BE2C (cell line): ENCODE measurements around the gene CDC42BPG.

Experiments used
- DNase-seq: peaks from one replicate; pipeline ENCODE4 v3.0.0-alpha.2; 2020
- H3K27me3 ChIP-seq: fragments of 250-450 bp; sonication (Bioruptor Pico); 2 replicates; pipeline ENCODE4 v1.5.1; 2020; ENCODE audit warnings: mild to moderate bottlenecking
- H3K36me3 ChIP-seq: fragments of 250-450 bp; sonication (Bioruptor Pico); 2 replicates; pipeline ENCODE4 v1.5.1; 2020; ENCODE audit warnings: mild to moderate bottlenecking
- H3K4me1 ChIP-seq: fragments of 250-450 bp; sonication (Bioruptor Pico); 2 replicates; pipeline ENCODE4 v1.5.1; 2020
- H3K4me3 ChIP-seq: 2 replicates; pipeline ENCODE4 v1.5.1; 2011; ENCODE audit warnings: low read depth, low read length
- H3K9me3 ChIP-seq: fragments of 250-450 bp; sonication (Bioruptor Pico); 2 replicates; pipeline ENCODE4 v1.5.1; 2020
- TF ChIP-seq, protein P1 (sequence below): IDR thresholded peaks from 2 replicates; pipeline ENCODE4 v1.5.1; 2012; ENCODE audit warnings: mild to moderate bottlenecking, low read depth, low read length

Gene CDC42BPG

DNA sequence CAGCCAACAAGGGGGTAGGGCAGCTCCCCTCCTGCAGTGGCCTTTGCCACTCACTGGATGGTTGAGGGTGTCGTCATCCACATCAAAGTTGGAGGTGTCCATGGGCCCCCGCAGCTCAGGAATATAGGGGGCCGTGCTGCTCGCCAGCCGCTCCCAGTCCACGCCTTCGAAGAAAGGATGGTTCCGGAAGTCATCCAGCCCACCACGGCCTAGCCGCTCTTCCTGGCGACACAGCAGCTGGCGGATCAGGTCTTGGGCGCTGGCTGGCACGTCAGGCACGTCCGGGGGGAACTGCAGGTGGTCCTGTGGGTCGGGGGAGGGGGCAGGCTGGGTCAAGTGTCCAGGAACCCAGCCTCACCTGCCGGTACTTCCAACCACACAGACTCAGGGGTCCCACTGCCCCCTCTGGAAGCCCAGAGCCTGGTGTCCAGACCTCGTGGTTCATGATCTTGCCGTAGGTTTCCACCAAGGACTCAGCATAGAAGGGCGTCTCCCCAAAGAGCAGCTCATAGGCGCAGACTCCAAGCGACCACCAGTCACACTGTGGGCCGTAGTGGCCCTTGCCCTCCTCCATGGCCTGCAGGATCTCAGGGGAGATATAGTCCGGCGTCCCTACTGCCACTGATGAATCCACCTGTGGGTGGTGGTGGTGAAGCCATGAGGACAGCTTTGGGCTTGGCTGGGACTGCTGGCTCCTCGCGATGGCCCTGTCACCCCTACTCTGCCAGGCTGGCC is 5.7 kb downstream of the CDC42BPG start:
- no peaks in the 10 kb centered on the region for H3K4me1 ChIP-seq
- no peaks in the 10 kb centered on the region for H3K9me3 ChIP-seq
- DNase-seq, result no peak
- TF ChIP-seq, protein P1, sequence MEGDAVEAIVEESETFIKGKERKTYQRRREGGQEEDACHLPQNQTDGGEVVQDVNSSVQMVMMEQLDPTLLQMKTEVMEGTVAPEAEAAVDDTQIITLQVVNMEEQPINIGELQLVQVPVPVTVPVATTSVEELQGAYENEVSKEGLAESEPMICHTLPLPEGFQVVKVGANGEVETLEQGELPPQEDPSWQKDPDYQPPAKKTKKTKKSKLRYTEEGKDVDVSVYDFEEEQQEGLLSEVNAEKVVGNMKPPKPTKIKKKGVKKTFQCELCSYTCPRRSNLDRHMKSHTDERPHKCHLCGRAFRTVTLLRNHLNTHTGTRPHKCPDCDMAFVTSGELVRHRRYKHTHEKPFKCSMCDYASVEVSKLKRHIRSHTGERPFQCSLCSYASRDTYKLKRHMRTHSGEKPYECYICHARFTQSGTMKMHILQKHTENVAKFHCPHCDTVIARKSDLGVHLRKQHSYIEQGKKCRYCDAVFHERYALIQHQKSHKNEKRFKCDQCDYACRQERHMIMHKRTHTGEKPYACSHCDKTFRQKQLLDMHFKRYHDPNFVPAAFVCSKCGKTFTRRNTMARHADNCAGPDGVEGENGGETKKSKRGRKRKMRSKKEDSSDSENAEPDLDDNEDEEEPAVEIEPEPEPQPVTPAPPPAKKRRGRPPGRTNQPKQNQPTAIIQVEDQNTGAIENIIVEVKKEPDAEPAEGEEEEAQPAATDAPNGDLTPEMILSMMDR, result no peak
- H3K36me3 ChIP-seq, result no peaks in the 10 kb centered on the region
- H3K4me3 ChIP-seq, result no peak overlapping the region
- no peaks in the 10 kb centered on the region for H3K27me3 ChIP-seq

DNA sequence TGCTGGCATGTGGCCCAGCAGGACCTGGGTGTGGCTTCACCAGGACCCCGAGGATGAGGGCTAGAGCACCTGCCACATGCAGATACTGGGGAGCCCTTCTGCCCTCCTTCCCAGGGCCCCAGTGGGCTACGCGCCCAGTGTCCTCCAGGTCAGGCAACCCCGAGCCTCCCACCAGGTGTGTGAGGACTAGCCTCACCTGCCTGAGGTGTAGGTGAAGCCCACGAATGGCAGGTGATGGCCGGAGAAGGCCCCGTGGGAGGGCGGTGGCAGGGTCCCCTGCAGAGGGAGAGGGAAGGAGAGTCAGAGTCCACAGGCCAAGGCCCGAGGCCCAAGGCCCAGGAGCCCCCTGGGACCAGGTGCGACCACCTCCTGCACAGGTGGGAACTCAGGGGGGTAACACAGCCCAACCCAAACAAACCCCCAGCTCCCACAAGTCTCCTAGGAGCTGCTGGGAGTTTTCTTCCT is 6.5 kb downstream of the CDC42BPG start:
- Histone ChIP-seq H3K4me3 (no peak overlapping the region), H3K36me3 (no peaks in the 10 kb centered on the region), H3K9me3 (no peaks in the 10 kb centered on the region), H3K27me3 (no peaks in the 10 kb centered on the region), H3K4me1 (no peaks in the 10 kb centered on the region)
- TF ChIP-seq, protein P1, result no peak
- DNase-seq, result no peak

DNA sequence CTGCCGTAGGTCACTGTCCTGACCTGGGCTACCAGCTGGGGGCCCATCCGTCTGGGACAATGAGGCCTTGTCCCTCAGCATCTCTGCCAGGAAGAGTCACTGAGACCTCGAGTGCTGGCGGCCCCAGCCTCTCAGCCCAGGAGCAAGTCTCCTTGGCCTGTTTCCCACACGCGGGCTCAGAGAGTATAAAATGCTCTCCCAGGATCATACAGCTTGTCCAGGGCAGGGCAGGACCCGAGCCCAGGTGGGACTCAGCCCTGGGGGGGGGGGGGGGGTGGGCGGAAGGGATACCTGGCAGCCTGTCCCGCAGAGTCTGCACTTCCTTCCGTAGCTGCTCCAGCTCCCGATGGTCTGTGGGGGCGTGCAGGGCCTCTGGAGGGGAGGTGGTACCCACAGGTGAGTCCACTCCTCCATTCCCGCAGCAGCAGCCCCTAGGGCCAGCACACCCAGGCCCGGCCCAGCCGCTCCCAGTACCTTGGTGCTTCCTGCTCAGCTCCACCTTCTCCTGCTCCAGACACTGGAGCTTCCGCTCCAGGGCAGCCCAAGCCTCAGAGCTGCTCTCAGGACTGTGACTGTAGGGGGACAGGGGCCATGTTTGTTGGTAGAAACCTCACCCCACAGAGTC is 7.9 kb downstream of the CDC42BPG start:
- Histone ChIP-seq H3K36me3 (no peaks in the 10 kb centered on the region), H3K27me3 (no peaks in the 10 kb centered on the region), H3K9me3 (no peaks in the 10 kb centered on the region), H3K4me1 (no peaks in the 10 kb centered on the region), H3K4me3 (no peak overlapping the region)
- DNase-seq, result no peak
- TF ChIP-seq, protein P1, result no peak

DNA sequence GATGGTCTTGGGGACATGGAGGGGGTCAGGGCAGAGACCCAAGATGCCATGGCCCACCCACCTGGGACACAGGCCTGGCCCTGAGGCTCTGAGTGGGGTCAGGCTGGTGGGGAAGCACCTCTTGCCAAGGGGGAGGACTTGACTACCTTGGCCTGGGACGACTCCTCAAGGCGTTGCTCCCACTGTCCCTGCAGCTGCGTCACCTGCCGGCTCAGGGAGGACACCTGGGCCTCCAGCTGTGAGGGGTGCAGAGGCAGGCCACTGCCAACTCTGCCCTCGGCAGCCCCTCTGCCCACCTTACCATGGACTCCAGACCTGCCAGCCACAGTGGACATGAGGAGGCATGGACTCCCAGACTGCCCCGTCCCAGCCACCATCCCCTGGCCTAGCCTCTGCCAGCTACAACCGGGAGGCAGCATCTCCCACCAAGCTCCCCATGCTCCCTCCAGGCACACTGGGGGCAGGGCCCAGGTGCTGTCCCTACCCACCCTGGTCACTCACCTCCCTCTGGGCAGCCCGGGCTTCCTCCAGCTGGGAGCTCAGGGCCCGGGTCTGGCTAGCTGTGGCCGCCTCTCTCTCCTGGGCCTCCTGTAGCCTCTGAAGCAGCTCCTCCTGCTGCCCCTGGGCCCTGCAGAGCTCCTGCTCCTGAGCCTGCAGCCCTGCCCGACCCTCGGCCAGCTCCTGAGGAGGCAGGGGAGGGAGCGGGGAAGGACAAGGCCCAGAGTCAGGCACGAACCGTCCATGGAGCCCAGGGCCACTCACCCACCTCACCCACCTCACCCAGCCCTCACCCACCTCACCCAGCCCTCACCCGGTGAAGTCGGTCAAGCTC is 8.6 kb downstream of the CDC42BPG start:
- TF ChIP-seq, protein P1, result no peak
- Histone ChIP-seq H3K36me3 (no peaks in the 10 kb centered on the region), H3K4me1 (no peaks in the 10 kb centered on the region), H3K4me3 (no peak overlapping the region), H3K9me3 (no peaks in the 10 kb centered on the region), H3K27me3 (no peaks in the 10 kb centered on the region)
- no peak for DNase-seq

GRCh38 chr11:64834723-64835615 is 9.5 kb downstream of the CDC42BPG start:
- Histone ChIP-seq H3K27me3 (no peaks in the 10 kb centered on the region), H3K9me3 (no peaks in the 10 kb centered on the region), H3K36me3 (no peaks in the 10 kb centered on the region), H3K4me1 (no peaks in the 10 kb centered on the region), H3K4me3 (no peak overlapping the region)
- TF ChIP-seq, protein P1, result no peak
- no peak for DNase-seq
